ENCODE results near the gene MRM3.

- TF ChIP-seq CTCF (IDR thresholded peaks at IDR 0.05; ENCODE audit: insufficient read depth, low read length) (no peak), REST (IDR thresholded peaks at IDR 0.05; ENCODE audit: insufficient replicate concordance, low read depth) (no peak), POLR2AphosphoS5 (IDR thresholded peaks at IDR 0.05; ENCODE audit: low read depth) (no peak)
Measured at GRCh38 chr17:743139-743538, 39.0 kb upstream of the MRM3 start.
